Measurements from ENCODE around the gene LIPI.

GRCh38 chr21:14070049-14070893 lies 140.5 kb downstream of the LIPI start:
- no peak for TF ChIP-seq CTCF (conservative IDR thresholded peaks at IDR 0.05; ENCODE audit: low read length)
- no peak for TF ChIP-seq EZH2phosphoT487 (IDR thresholded peaks at IDR 0.05; ENCODE audit: borderline replicate concordance, low read depth, low read length)

All from OCI-LY7 (cell line).